Stimulated activated CD4-positive, alpha-beta T cell treated with anti-CD3 and anti-CD28 coated beads, Interleukin-15, amount 100 ng/mL, for 48 hours (primary cell): ENCODE results near the gene CRYL1.

Experiments
- DNase-seq, 2 donors: peaks; one replicate each; pipeline ENCODE4 v3.0.0-alpha.2; 2020; ENCODE audit warnings: low read depth in 2 of 2

CRYL1 gene

DNA sequence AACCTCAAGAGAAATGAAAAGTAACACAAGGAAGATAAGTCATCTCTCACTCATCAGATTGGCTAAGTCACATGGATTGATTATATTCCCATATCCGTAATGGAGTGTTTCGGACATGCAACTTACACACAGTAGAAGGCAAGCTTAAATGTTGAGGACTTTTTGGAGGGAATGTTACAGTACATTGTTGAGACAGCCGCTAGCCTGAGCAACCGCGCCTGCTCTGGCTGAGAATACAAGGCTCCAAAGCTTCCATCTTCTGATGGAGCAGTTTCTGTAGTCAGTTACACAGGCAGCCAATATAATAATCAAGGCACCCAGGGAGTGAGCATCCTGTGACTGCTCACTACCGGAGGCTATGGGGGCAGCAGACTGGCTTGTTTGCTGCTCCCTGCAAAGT lies 1.0 kb upstream of the CRYL1 start:
- no peak for DNase-seq

DNA sequence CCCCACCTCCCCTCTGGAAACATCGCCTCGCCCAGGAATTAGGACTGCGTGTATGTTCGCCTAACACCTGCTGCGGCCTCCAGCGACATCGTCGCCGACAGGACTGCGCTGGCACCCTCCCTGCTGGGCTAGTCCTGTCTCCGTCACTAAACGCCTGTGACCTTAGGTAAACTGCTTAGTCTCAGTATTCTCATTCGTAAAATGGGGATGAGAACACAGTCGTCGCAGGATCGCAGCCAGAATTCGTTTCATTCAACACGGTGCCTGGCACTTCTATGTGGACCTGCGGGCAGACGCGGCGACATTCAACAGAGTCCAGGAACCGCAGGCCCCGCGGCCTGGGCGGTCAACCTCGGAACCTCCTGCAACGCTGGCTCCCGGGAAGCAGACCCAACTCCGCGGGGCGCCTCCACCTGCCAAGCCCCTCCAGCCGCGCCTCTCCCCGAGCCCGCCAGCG lies 485 bp downstream of the CRYL1 start:
- peak in 1 of 2 donors; percentile 13 for DNase-seq

DNA sequence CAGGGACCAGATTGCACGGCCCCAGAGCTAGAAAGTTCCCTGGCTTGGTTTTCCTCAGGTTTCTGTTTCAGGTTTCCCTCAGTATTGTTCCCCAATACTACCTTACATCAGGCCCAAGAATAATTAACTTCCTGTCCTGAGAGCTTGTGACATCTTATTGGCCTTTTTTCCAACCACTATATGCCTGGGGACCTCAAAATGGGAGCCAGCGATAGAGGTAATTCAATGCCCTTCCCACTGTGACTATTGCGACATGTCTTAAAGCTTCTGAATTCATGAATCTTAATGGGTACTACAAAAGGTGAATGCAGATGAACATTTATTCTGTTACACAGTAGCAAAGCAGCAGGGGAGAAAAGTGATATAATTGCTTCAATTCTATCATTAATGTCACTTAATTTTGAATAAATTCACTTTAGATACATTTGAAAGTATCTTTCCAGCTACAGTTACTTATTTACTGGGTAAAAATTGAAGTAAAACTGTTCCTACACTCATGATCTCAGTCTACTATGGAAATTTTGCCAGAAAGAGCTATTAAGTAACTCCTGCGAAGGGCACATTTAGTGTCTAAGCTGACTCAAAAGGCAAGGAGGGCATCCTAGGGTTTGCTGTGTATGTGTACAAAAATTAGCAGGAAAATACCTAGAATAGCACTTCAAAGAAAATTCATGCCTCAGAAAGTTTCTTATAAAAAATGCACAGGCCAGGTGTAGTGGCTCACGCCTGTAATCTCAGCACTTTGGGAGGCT lies 4.1 kb downstream of the CRYL1 start:
- DNase-seq: no peak

- no peak for DNase-seq
Measured at GRCh38 chr13:20519875-20520274, 5.8 kb downstream of the CRYL1 start.

DNA sequence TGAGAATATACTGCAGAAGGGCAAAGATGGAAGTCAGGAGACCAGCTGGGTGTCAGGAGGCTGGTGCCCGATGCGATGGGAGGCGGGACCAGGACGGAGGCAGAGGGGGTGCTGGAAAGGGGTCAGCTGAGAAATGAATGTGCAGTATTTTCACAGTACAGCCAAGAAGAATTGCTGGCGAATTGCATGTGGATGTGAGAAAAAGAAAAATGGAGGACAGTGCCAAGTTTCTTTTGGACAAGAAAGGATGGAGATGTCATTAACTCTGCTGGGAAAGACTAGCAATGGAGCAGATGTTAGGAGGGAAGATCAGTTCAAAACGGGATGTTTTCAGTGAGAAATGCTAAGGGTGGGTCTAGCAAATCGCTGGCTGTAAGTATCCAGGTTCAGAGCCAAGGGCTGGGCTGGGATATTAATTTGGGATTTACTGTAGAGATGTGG lies 7.0 kb downstream of the CRYL1 start:
- no peak for DNase-seq

- no peak for DNase-seq
Measured at GRCh38 chr13:20514866-20515265, 10.8 kb downstream of the CRYL1 start.

- no peak for DNase-seq
Measured at GRCh38 chr13:20513466-20513995, 12.1 kb downstream of the CRYL1 start.

DNA sequence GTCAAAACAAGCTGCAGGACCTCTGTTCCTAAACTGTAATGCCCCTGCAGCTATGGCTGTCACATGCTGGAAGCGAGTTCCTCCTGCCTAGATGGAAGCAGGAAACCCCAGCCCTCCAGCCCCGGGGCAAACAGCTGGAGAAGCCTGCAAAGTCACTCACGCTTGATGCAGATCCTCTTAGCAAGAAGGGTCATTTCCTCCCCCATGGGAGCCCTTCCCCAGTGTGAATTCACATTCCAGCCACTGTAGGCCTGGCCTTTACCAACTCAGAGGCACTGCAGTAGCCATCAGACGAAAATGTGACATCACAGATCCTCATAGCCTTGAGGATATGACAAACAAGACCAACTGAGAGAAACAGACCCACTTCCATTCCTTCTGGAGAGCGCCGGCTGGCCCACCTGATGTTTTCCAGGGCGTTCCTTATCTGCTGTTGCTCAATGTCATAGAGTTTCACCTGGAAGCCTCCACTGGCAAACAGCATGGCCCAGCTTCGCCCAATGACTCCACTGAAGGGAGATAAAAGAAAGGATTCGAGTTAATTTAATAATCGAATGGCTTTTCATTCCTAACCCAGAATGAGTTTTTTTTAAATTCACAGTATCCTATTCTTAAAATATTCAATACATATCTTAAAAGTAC lies 13.5 kb downstream of the CRYL1 start:
- no peak for DNase-seq

DNA sequence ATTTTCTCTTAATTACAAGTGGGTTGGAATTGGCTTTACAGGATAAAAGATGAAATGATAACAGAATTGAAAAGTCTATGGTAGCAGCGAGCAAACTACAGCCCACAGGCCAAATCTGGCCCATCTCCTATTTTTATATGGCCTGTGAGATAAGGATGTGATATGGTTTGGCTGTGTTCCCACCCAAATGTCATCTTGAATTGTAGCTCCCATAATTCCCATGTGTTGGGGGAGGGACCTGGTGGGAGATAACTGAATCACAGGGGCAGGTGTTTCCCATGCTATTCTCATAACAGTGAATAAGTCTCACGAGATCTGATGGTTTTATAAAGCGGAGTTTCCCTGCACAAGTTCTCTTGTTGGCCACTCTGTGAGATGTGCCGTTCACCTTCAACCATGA lies 19.0 kb downstream of the CRYL1 start:
- no peak for DNase-seq

- no peak for DNase-seq
Measured at GRCh38 chr13:20505405-20506366, 20.0 kb downstream of the CRYL1 start.

DNA sequence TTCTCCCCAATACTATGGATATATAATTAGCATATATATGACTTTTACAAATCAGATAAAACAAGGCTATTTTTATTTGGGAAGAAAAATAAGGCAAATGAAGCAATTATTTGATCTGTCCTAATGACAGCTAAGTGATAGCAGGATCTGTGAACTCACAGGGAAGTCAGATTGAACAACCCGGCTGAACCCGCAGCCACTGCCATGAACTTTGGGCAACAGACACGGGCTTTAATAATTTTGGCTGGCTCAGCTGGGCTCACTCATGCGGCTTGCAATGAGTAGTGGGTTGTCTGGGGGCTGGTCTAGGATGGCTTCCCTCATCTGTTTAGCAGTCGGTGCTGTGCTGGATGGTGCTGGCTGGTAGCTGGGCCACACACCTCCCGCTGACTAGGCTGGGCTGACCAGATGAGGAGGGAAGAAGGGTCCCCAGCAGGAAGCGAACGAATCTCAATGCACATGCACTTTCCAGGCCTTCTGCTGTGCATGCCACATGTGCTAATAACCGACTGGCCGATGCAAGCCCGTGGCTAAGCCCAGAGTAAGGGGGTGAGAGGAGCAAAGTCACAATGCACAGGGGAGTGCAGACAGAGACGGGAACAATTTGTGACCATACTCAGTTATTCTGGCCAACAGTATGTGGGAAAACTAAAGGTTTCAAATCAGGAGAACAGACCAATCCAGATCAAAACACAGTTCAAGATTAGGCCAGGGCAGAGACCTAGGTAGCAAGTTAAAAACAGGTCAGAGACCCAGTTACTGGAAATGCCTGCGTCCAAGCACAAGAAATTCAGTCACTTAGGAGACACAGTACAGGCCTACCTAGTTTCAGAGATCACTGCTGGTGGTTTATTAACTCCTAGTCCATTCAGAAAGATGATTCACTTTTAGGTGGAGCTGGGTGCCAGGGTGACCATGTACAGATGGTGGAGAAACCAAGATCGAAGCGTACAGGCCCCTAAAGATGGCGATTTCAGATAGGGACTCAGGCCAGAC lies 22.3 kb downstream of the CRYL1 start:
- DNase-seq: no peak

DNA sequence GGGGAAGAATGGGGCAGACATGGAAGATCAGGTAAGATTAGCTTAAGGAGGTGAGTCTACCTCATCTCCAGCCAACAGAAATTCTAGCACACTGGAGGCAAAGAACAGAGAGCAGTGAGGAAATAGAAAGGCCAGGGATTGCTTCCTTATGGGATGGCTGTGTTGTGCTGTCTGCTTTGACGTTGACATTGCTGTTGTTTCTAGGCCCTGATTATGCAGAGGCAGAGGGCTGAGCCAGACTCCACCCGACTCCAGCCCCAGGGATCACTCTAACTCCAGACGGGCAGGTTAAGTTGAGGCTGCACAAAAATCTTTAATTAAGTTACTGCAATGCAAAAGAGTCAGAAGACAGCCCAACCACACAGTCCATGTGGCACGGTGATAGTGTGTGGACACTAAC lies 24.1 kb downstream of the CRYL1 start:
- DNase-seq: no peak

- no peak for DNase-seq
Measured at GRCh38 chr13:20501120-20501519, 24.5 kb downstream of the CRYL1 start.

GRCh38 chr13:20499986-20500385 lies 25.7 kb downstream of the CRYL1 start:
- DNase-seq: no peak

DNA sequence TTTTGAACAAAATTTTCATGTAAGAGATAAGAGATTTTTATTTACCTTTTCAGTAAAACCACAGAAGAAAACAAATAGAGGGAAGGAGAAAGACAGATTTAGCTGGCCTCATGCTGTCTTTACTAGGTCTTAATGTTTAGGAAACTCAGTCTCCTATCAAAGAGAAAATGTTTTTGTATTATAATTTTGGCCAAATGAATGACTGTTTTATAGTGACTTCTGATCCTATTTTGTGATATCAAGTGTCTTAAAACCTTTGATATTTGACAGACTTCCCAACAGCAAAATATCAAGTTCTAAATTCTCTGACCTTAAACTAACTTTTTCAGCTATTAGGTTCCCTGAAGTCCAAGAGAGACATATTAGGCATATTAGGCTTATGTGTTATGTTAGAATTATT lies 27.0 kb downstream of the CRYL1 start:
- DNase-seq: no peak

GRCh38 chr13:20498129-20498528 lies 27.5 kb downstream of the CRYL1 start:
- DNase-seq: no peak

- no peak for DNase-seq
Measured at GRCh38 chr13:20497006-20497775, 28.5 kb downstream of the CRYL1 start.

- DNase-seq: peak in 1 of 2 donors; percentile 25
Measured at GRCh38 chr13:20495087-20496023, 30.3 kb downstream of the CRYL1 start.

DNA sequence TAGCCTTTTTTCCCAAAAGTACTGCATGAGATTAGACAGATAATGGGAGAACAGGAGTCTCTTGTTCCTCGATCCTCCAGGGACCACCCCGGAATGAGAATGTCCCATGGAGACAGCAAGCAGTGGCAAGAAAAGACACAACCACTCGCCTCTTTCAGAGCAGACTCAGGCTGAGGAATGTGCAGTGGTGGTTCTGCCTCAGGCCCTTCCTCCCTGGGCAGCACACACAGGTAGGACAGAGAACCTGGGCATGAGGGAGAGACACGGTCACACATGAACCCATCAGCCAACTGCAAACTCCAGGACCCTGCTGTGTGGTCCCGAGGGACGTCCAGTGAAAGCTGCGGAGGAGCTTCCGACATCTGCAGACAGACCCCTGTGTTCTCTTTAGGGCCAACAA lies 31.0 kb downstream of the CRYL1 start:
- no peak for DNase-seq
